ENCODE data around the gene CCRL2.

DNA sequence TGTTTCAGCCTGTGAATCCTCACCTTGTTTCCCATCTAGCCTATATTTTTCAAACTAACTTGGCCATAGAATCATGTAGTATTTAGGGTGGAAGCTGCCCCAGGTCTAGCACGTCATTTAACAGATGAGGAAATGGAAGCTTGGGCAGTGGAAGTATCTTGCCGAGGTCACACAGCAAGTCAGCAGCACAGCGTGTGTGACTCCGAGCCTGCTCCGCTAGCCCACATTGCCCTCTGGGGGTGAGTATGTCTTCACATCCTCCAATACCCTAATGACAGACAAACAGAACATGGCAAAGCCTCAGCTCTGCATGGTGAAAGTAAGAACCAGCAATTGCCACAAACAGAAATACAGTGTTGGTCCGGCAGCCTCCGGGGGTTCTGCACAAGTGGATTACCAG lies 38.5 kb upstream of the CCRL2 start:
- TF ChIP-seq, protein P1, sequence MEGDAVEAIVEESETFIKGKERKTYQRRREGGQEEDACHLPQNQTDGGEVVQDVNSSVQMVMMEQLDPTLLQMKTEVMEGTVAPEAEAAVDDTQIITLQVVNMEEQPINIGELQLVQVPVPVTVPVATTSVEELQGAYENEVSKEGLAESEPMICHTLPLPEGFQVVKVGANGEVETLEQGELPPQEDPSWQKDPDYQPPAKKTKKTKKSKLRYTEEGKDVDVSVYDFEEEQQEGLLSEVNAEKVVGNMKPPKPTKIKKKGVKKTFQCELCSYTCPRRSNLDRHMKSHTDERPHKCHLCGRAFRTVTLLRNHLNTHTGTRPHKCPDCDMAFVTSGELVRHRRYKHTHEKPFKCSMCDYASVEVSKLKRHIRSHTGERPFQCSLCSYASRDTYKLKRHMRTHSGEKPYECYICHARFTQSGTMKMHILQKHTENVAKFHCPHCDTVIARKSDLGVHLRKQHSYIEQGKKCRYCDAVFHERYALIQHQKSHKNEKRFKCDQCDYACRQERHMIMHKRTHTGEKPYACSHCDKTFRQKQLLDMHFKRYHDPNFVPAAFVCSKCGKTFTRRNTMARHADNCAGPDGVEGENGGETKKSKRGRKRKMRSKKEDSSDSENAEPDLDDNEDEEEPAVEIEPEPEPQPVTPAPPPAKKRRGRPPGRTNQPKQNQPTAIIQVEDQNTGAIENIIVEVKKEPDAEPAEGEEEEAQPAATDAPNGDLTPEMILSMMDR (IDR thresholded peaks at IDR 0.05): no peak
- no peak for TF ChIP-seq POLR2A (IDR thresholded peaks at IDR 0.05)

All from uterus (tissue), 2 donors.